Endothelial cell of umbilical vein (primary cell): ENCODE results near the gene PDHA2. TPM values are rescaled to one million over a fixed set of nuclear protein-coding genes. Genes with fewer than 3 reads are reported as not detected.

Source experiments
- BruUV-seq: library from RNA; stranded (reverse); fragments of 400-500 nt; replicated peaks from 2 replicates; lab custom pipeline; 2021; lab: Mats Ljungman, UMichigan
- CTCF ChIA-PET: fragments of 300-600, 350-600 bp; sonication (Branson Sonifier 250); formaldehyde crosslinking; loops from one replicate; lab custom pipeline; 2021; ENCODE audit warnings: antibody characterized with exemption, inconsistent platforms; lab: Charles Lee
- POLR2A ChIA-PET: fragments of 300-600, 350-600 bp; sonication (Branson Sonifier 250); formaldehyde crosslinking; loops from one replicate; lab custom pipeline; 2021; ENCODE audit warnings: antibody characterized with exemption, inconsistent platforms; lab: Charles Lee
- DNase-seq: peaks from one replicate; pipeline ENCODE4 v3.0.0-alpha.2; 2011; ENCODE audit warnings: low read depth, low spot score
- FAIRE-seq: peaks from 2 replicates; lab custom pipeline; 2011; peaks lifted over from hg19 to GRCh38; lab: Jason Lieb, UNC
- H2AFZ ChIP-seq: 2 replicates; pipeline ENCODE4 v1.6.0; 2012; ENCODE audit warnings: low read depth, low read length, control low read depth, inconsistent platforms
- H3K27ac ChIP-seq: 2 replicates; pipeline ENCODE4 v1.5.1; 2011; ENCODE audit warnings: low read depth, mild to moderate bottlenecking, control low read depth, low read length, moderate library complexity; ENCODE audit not compliant: insufficient read depth
- H3K27me3 ChIP-seq, 2 experiments: 2 replicates each; pipeline versions ENCODE4 v1.6.0 to v1.6.1; 2011; ENCODE audit warnings: low read length in 2 of 2, mixed read lengths in 1 of 2; ENCODE audit not compliant: control insufficient read depth in 2 of 2, insufficient read depth in 2 of 2
- H3K36me3 ChIP-seq, 2 experiments: 2 replicates in 1 of 2; 3 replicates in 1 of 2; pipeline ENCODE4 v1.5.1; 2011; ENCODE audit warnings: low read length in 2 of 2, mild to moderate bottlenecking in 1 of 2, moderate library complexity in 1 of 2; ENCODE audit not compliant: control insufficient read depth in 2 of 2, insufficient read depth in 2 of 2; ENCODE audit errors: extremely low read depth in 1 of 2
- H3K4me1 ChIP-seq: 3 replicates; pipeline ENCODE4 v1.5.1; 2011; ENCODE audit warnings: mild to moderate bottlenecking, low read length; ENCODE audit not compliant: control insufficient read depth, insufficient read depth; ENCODE audit errors: extremely low read depth
- H3K4me2 ChIP-seq: 2 replicates; pipeline ENCODE4 v1.6.1; 2011; ENCODE audit warnings: low read length, control low read depth, mixed read lengths; ENCODE audit not compliant: insufficient read depth
- H3K4me3 ChIP-seq, 3 experiments: fragments of 200-600 bp in 1 of 3; sonication (generic), shearing (Covaris generic) in 1 of 3; replicated peaks in 1 of 3; 2 replicates each; pipeline ENCODE4 v1.5.1; 2011 to 2016; ENCODE audit warnings: control low read depth in 3 of 3, low read length in 3 of 3, mild to moderate bottlenecking in 2 of 3, inconsistent platforms in 1 of 3, low read depth in 1 of 3, moderate library complexity in 1 of 3; ENCODE audit not compliant: insufficient read depth in 1 of 3
- H3K79me2 ChIP-seq: 2 replicates; pipeline ENCODE4 v1.6.0; 2012; ENCODE audit warnings: low read length, inconsistent platforms; ENCODE audit not compliant: control insufficient read depth, insufficient read depth
- H3K9ac ChIP-seq: replicated peaks from 2 replicates; pipeline ENCODE3; 2011; ENCODE audit warnings: low read length, control low read depth; ENCODE audit not compliant: insufficient read depth; ENCODE audit errors: extremely low read depth
- H3K9me1 ChIP-seq: replicated peaks from 3 replicates; pipeline ENCODE4 v1.6.0; 2011; ENCODE audit warnings: mild to moderate bottlenecking, low read length; ENCODE audit not compliant: control insufficient read depth, insufficient read depth; ENCODE audit errors: extremely low read depth
- H3K9me3 ChIP-seq: replicated peaks from 2 replicates; pipeline ENCODE4 v1.5.1; 2012; ENCODE audit warnings: low read length, inconsistent platforms; ENCODE audit not compliant: control insufficient read depth, insufficient read depth
- H4K20me1 ChIP-seq: replicated peaks from 2 replicates; pipeline ENCODE3; 2011; ENCODE audit warnings: mild to moderate bottlenecking, low read length; ENCODE audit not compliant: control insufficient read depth, insufficient read depth; ENCODE audit errors: extremely low read depth
- EZH2 ChIP-seq: IDR thresholded peaks from 2 replicates; pipeline ENCODE4 v1.6.1; 2012; ENCODE audit warnings: borderline replicate concordance, low read depth, mild to moderate bottlenecking, moderate library complexity, low read length, inconsistent platforms; ENCODE audit not compliant: severe bottlenecking
- FOS ChIP-seq: IDR thresholded peaks from 2 replicates; pipeline ENCODE4 v1.6.1; 2011; ENCODE audit warnings: mild to moderate bottlenecking, low read length, moderate library complexity, borderline replicate concordance; ENCODE audit not compliant: insufficient read depth
- GATA2 ChIP-seq: IDR thresholded peaks from 2 replicates; pipeline ENCODE4 v1.7.0; 2011; ENCODE audit warnings: low read depth, mild to moderate bottlenecking, moderate library complexity, mixed read lengths, low read length; ENCODE audit not compliant: insufficient read length, insufficient read depth
- JUN ChIP-seq: IDR thresholded peaks from 2 replicates; pipeline ENCODE4 v1.6.1; 2011; ENCODE audit warnings: borderline replicate concordance, low read depth; ENCODE audit not compliant: insufficient read length, insufficient read depth
- MYC ChIP-seq: IDR thresholded peaks from one replicate; pipeline ENCODE4 v1.6.1; 2011; ENCODE audit warnings: mild to moderate bottlenecking, low read depth, low read length
- POLR2A ChIP-seq: IDR thresholded peaks from 2 replicates; pipeline ENCODE4 v1.6.1; 2012; ENCODE audit warnings: low read depth, mild to moderate bottlenecking, control low read depth, low read length
- POLR2AphosphoS5 ChIP-seq: IDR thresholded peaks from 2 replicates; pipeline ENCODE4 v1.6.1; 2012; ENCODE audit warnings: low read depth, mild to moderate bottlenecking, control low read depth, low read length, moderate library complexity; ENCODE audit not compliant: insufficient read depth
- dilution Hi-C: fragments of 300-500 bp; cut with MboI; formaldehyde crosslinking; loops from one replicate; pipeline ENCODE4 v1.15.0; 2019; ENCODE audit warnings: low sequenced_read_pairs; ENCODE audit not compliant: extremely low pct_ligation_motif_present
- intact Hi-C: fragments of 100-400 bp; cut with micrococcal nuclease; formaldehyde crosslinking; loops from one replicate; pipeline ENCODE4 v1.10.0; 2022
- polyA plus RNA-seq, 4 experiments: library from polyadenylated mRNA; depleted of rRNA in 3 of 4; stranded (reverse) in 3 of 4; unstranded in 1 of 4; fragments of >200 nt; gene quantifications; 2 replicates each; pipeline versions ENCODE4 v1.2.1 to v1.2.3, GENCODE V29; 2011 to 2012; ENCODE audit warnings: missing spikeins in 1 of 4
- total RNA-seq: library from RNA; stranded (reverse); gene quantifications from 2 replicates; pipeline ENCODE4 v1.2.3, GENCODE V29; 2021
- TF ChIP-seq, protein P1 (sequence below), 2 donors: IDR thresholded peaks; 1 replicate in 1 of 2; 2 replicates in 1 of 2; pipeline ENCODE4 v1.5.1; 2011; ENCODE audit warnings: low read length in 2 of 2, mild to moderate bottlenecking in 2 of 2, moderate library complexity in 2 of 2, control low read depth in 1 of 2, inconsistent platforms in 1 of 2, low read depth in 1 of 2; ENCODE audit not compliant: insufficient read depth in 1 of 2; ENCODE audit errors: extremely low read depth in 1 of 2
- TF ChIP-seq, protein P2 (sequence below): IDR thresholded peaks from 2 replicates; pipeline ENCODE4 v1.6.1; 2011; ENCODE audit not compliant: insufficient read depth, insufficient read length

PDHA2 gene
- total and polyA plus RNA-seq, 2 donors (not counting 3 experiments of a cell fraction or from before 2014, with no cell fraction given): not detected

DNA sequence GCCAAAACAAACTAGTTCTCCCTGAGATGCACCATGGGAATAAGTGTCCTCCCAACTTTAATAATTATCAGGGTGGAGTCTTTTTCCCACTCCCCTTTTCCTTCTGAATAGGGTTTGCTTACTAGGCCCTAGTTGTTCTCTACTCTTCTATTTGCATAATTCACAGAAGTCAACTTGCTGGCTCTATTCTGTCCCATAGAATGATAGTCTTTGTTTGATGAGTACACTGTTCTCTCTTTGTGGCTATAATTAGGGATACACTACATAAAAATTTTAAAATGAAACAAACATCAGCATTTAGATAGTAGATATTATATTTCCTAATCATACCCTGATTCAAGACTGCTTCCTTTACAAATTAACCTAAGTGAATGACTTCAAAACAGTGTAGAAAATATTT, 10.3 kb downstream of the PDHA2 start:
- no peak overlapping the region for H3K9ac ChIP-seq
- no peaks in the 10 kb centered on the region for H3K9me1 ChIP-seq
- TF ChIP-seq, protein P1, sequence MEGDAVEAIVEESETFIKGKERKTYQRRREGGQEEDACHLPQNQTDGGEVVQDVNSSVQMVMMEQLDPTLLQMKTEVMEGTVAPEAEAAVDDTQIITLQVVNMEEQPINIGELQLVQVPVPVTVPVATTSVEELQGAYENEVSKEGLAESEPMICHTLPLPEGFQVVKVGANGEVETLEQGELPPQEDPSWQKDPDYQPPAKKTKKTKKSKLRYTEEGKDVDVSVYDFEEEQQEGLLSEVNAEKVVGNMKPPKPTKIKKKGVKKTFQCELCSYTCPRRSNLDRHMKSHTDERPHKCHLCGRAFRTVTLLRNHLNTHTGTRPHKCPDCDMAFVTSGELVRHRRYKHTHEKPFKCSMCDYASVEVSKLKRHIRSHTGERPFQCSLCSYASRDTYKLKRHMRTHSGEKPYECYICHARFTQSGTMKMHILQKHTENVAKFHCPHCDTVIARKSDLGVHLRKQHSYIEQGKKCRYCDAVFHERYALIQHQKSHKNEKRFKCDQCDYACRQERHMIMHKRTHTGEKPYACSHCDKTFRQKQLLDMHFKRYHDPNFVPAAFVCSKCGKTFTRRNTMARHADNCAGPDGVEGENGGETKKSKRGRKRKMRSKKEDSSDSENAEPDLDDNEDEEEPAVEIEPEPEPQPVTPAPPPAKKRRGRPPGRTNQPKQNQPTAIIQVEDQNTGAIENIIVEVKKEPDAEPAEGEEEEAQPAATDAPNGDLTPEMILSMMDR (IDR thresholded peaks at IDR 0.05; ENCODE audit: extremely low read depth in 1 of 2, insufficient read depth in 1 of 2, low read depth in 1 of 2, low read length in 2 of 2): no peak
- TF ChIP-seq FOS (no peak), POLR2A (no peak), GATA2 (no peak), POLR2AphosphoS5 (no peak), MYC (no peak), EZH2 (no peak), JUN (no peak)
- TF ChIP-seq, protein P2, sequence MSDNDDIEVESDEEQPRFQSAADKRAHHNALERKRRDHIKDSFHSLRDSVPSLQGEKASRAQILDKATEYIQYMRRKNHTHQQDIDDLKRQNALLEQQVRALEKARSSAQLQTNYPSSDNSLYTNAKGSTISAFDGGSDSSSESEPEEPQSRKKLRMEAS: no peak
- H4K20me1 ChIP-seq: no peaks in the 10 kb centered on the region
- no peaks in the 10 kb centered on the region for H3K4me1 ChIP-seq
- H3K9me3 ChIP-seq: no peaks in the 10 kb centered on the region
- DNase-seq (no peak), FAIRE-seq (no peak)
- ChIA-PET POLR2A (no interaction called here), CTCF (no interaction called here)
- BruUV-seq: no TSS peak
- dilution Hi-C loops (no loop called here), intact Hi-C loops (loop anchor here (10.0 kb wide), 1 partner anchor 685 kb away; no protein-coding TSS in a partner anchor)
- H3K79me2 ChIP-seq: no peaks in the 10 kb centered on the region
- H3K36me3 ChIP-seq: no peaks in the 10 kb centered on the region
- H3K4me2 ChIP-seq: no peak overlapping the region
- H3K27me3 ChIP-seq: no peaks in the 10 kb centered on the region
- no peak overlapping the region for H3K4me3 ChIP-seq
- no peak overlapping the region for H3K27ac ChIP-seq
- no peak overlapping the region for H2AFZ ChIP-seq
